Activated CD4-positive, alpha-beta T cell treated with anti-CD3 and anti-CD28 coated beads, Interleukin-2, amount 10 ng/mL, durations not matched to agents 7 days and 5 days (primary cell): Measurements from ENCODE around the gene RPAP3. TPM values are rescaled to one million over a fixed set of nuclear protein-coding genes. Genes with fewer than 3 reads are reported as not detected.

Experiments used
- CTCF ChIA-PET: fragments of 350-600 bp; sonication (Branson Sonifier 250); formaldehyde crosslinking; loops from one replicate; lab custom pipeline; 2021; ENCODE audit warnings: antibody characterized with exemption; lab: Charles Lee
- POLR2A ChIA-PET: fragments of 350-600 bp; sonication (Branson Sonifier 250); formaldehyde crosslinking; loops from one replicate; lab custom pipeline; 2021; ENCODE audit warnings: antibody characterized with exemption; lab: Charles Lee
- DNase-seq: peaks from one replicate; pipeline ENCODE4 v3.0.0-alpha.2; 2020
- H3K27ac Mint-ChIP-seq: one replicate; pipeline ENCODE4 v1.8.0; 2021; ENCODE audit warnings: mild to moderate bottlenecking, moderate library complexity, mixed read lengths
- H3K27me3 Mint-ChIP-seq: one replicate; pipeline ENCODE4 v1.8.0; 2021; ENCODE audit warnings: mixed read lengths
- H3K36me3 Mint-ChIP-seq: one replicate; pipeline ENCODE4 v1.8.0; 2021; ENCODE audit warnings: low read depth, mixed read lengths
- H3K4me1 Mint-ChIP-seq: one replicate; pipeline ENCODE4 v1.8.0; 2021; ENCODE audit warnings: mixed read lengths
- H3K4me3 Mint-ChIP-seq: one replicate; pipeline ENCODE4 v1.8.0; 2021; ENCODE audit warnings: mild to moderate bottlenecking, moderate library complexity, mixed read lengths
- H3K9me3 Mint-ChIP-seq: one replicate; pipeline ENCODE4 v1.8.0; 2021; ENCODE audit warnings: mixed read lengths
- total RNA-seq, 2 experiments: library from RNA; stranded (reverse); gene quantifications; one replicate each; pipeline ENCODE4 v1.2.3, GENCODE V29; 2021

RPAP3 gene
- total RNA-seq, 2 experiments from 2014 or later, result 40.3 to 42.9 TPM

DNA sequence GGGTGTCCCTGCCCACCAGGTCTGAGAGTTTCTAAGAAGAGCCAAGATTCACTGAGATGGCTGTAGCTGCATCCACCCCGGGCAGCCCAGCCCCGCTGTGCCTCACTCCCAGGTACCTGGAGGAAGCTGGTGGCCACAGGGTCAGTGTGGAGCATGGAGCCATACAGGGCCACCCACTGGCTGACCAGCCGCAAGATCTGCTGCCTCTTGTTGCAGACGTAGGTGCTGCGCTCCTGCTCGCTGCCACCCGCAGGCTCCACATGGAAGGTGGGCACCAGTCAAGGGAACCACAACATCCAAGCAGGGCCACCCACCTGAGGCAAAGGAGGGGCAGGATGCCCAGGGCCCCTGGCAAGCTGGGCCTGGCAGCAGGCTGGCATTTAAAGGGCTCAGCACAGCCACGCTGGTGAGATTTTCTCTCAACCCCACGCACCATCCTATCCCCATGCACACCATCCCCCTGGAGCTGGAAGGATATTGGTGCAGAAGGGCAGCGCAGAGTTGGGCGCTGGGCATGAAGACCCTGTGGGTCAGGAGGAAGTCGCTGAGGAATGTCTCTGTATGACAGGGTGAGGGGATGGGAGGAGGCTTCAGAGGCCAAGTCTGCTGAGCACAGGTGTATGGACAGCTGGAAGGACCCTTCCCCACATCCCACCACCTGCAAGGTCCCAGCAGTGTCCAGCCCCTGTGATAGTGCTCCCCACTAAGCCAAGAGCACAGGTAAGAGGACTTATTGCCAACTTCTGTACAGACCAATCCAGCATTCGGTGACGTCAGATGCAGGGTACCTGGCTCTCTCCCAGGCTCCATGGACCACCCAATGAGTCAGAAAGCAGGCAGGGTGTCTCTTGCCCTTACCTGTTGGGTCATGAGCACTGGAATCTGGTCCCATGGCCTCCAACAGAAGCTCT is 42.0 kb upstream of the RPAP3 start:
- no peak overlapping the region for H3K27ac Mint-ChIP-seq
- no peaks in the 10 kb centered on the region for H3K4me1 Mint-ChIP-seq
- ChIA-PET POLR2A (no interaction called here), CTCF (interaction anchor here (0.9 to 9.8 kb wide), 7 partner anchors 11 to 90 kb away, joined by 3 to 162 read pairs (median 4); partner anchors contain the start of gene RAPGEF3)
- peaks cover 8% of the 10 kb centered on the region for H3K27me3 Mint-ChIP-seq
- no peak for DNase-seq
- H3K4me3 Mint-ChIP-seq, result no peak overlapping the region
- no peaks in the 10 kb centered on the region for H3K9me3 Mint-ChIP-seq
- H3K36me3 Mint-ChIP-seq, result no peaks in the 10 kb centered on the region

DNA sequence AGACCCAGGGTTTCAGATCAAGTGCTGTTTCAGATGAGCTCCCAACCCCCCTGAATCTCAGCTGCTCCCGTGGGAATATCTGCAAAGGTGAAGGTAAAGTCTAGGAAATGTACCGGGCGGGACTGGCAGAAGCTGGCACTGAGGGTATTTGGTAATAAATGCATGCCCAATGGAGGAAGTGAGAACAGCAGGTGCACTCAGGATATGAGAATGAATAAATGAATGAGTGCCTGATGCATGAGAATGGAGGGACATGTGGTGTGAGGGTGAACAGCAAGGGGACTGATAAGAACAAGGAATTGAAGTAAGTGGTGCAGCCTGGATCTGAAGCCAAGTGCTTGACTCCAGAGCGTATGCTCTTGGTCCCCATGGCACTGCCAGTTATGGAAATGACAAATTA is 41.3 kb upstream of the RPAP3 start:
- Mint-ChIP-seq H3K9me3 (no peaks in the 10 kb centered on the region), H3K4me3 (no peak overlapping the region), H3K36me3 (no peaks in the 10 kb centered on the region), H3K27me3 (peaks cover 8% of the 10 kb centered on the region), H3K27ac (no peak overlapping the region), H3K4me1 (peaks cover 3% of the 10 kb centered on the region)
- ChIA-PET POLR2A (no interaction called here), CTCF (interaction anchor here (0.9 to 9.8 kb wide), 7 partner anchors 11 to 91 kb away, joined by 3 to 162 read pairs (median 5); partner anchors contain the start of gene RAPGEF3)
- DNase-seq, result no peak

DNA sequence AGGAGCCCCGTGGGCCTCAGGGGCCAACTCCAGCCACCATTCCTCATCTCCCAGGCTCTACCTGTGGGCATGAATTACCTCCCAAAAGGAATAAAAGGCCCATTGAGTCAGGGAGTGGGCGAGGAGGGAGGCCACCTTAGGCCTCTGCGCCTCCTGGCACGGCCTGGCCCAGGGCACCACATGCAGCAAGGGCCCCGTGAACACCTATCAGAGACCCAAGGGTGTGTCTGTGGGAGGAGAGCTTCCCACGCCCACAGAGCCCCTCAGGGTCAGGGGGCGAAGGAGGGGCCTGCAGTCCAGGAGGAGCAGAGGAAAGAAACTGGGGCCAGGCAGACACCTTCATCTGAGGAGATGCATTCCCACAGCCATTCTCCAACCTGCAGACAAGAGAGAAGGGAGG is 40.7 kb upstream of the RPAP3 start:
- no peaks in the 10 kb centered on the region for H3K36me3 Mint-ChIP-seq
- H3K4me3 Mint-ChIP-seq, result no peak overlapping the region
- H3K9me3 Mint-ChIP-seq, result no peaks in the 10 kb centered on the region
- H3K27me3 Mint-ChIP-seq, result peaks cover 8% of the 10 kb centered on the region
- DNase-seq, result no peak
- CTCF ChIA-PET, result interaction anchor here (0.9 to 9.8 kb wide), 7 partner anchors 10 to 91 kb away, joined by 3 to 162 read pairs (median 5); partner anchors contain the start of gene RAPGEF3
- no peak overlapping the region for H3K27ac Mint-ChIP-seq
- peaks cover 8% of the 10 kb centered on the region for H3K4me1 Mint-ChIP-seq
- POLR2A ChIA-PET, result no interaction called here

DNA sequence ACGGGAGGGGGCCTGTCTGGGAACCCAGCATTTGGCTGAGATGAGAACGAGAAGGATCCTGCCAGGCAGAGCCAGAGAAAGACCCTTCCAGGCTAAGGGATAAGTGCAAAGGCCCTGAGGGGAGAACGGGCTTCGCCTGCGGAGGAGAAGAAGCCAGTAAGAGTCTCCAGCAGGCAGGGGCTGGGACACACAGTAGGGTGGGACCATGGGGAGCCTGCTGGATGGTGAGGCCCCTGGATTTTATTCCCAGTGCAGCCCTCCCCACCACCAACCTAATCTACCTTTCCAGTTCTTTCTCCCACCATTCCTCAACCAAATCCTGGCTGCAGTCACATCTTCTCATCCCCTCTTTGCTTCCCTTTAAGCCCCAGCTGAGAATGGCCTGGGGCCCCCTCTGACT is 40.2 kb upstream of the RPAP3 start:
- POLR2A ChIA-PET, result no interaction called here
- Mint-ChIP-seq H3K27me3 (peaks cover 8% of the 10 kb centered on the region), H3K36me3 (no peaks in the 10 kb centered on the region), H3K4me1 (peaks cover 13% of the 10 kb centered on the region), H3K27ac (no peak overlapping the region), H3K9me3 (no peaks in the 10 kb centered on the region), H3K4me3 (no peak overlapping the region)
- CTCF ChIA-PET, result interaction anchor here (1.4 to 9.8 kb wide), 2 partner anchors 13 to 33 kb away, joined by 6 to 162 read pairs; partner anchors contain the start of gene RAPGEF3
- DNase-seq, result no peak

DNA sequence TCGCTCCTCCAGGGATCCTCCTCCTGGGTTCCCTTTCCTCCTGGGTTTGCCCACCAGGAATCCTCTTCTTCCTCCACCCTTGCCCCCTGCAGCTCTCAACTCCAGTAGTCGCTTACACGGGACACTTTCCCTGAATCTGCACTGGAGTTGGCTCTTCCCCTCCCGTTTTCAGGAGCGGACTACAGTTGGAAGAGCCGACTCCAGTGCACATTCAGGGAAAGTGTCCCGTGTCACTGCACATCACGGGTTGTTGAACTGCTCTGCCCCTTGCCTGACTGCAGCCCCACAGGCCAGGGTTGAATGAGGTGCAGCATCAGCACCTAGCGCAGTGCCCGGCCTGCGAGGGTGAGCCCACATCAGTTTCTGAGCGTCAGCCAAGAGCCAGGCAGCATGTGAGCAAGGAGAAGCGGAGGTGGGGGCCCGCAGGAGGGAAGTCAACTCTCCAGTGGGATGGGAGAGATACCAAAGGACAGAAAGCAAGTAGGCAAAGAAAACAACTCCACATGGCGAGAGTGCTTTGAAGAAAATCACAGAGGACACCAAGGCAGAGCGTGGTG is 39.7 kb upstream of the RPAP3 start:
- Mint-ChIP-seq H3K27me3 (peaks cover 8% of the 10 kb centered on the region), H3K9me3 (no peaks in the 10 kb centered on the region), H3K4me1 (peaks cover 16% of the 10 kb centered on the region), H3K4me3 (no peak overlapping the region), H3K27ac (no peak overlapping the region), H3K36me3 (no peaks in the 10 kb centered on the region)
- no peak for DNase-seq
- CTCF ChIA-PET, result interaction anchor here (1.4 to 9.8 kb wide), 6 partner anchors 13 to 125 kb away, joined by 3 to 162 read pairs (median 38); partner anchors contain the start of genes ENDOU and RAPGEF3
- POLR2A ChIA-PET, result no interaction called here

DNA sequence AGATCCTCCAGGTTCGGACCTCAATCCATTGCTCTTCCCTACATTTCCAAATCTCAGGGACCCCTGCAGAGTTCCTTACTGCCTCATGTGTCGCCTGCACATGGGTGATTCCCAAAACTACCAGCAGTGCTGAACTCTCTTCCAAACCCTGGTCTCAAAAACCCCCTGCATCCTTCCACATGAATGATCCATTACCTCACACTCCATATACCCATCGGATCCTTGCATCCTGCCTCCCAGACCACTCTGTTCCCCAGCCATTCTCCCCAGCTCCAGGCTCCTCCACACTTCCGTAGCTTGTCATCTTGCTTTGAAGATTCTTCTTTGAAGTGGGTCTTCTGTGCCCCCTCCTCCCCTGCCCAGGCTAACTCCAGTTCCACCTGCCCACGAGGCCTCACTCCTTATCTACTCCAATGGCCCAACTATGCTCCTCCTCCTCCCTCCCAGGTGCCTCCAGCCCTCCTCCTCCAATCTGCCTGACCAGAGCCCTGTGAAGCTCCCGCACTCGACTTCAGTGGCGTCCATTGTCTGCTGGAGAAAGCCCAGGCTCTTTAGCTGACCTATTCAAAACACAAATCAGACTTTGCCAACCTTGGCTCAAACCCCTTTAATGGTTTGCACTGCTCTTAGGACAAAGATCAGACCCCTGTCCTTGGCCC is 39.1 kb upstream of the RPAP3 start:
- Mint-ChIP-seq H3K27ac (no peak overlapping the region), H3K27me3 (peaks cover 8% of the 10 kb centered on the region), H3K4me1 (peaks cover 16% of the 10 kb centered on the region), H3K9me3 (no peaks in the 10 kb centered on the region), H3K36me3 (no peaks in the 10 kb centered on the region), H3K4me3 (no peak overlapping the region)
- ChIA-PET CTCF (interaction anchor here (0.6 to 9.8 kb wide), 16 partner anchors 7 to 952 kb away, joined by 3 to 162 read pairs (median 7); partner anchors contain the start of genes ENDOU and RAPGEF3), POLR2A (no interaction called here)
- no peak for DNase-seq

DNA sequence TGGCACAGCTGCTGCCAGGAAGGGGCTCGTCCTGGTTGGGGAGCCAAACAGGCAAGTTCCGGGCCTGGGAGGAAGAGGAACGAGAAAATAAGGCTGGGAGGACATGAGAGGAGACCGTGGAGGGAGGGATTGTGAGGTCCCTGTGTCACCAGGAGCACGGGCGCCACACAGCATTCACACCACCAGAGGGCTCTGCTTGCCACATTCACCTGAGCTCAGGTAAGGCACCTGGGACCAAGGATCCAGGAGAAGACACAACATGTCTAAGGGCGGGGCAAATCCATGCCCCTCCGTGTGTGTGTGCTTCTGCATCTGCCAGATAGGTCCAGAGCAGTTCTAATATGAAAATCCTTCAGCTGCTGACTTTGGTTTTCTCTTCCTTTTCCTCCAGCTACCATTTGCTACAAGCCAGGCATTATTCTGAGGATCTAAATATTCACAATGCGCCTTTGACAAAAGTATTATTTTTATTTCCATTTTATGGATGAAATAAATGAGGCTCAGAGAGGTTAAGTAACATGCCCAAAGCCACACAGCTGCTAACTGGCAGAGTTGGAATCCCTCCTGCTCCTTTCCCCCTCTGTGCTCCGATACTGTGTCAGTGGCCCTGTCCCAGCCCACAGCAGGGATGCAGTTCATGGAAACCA is 38.3 kb upstream of the RPAP3 start:
- H3K9me3 Mint-ChIP-seq, result no peaks in the 10 kb centered on the region
- POLR2A ChIA-PET, result no interaction called here
- no peaks in the 10 kb centered on the region for H3K36me3 Mint-ChIP-seq
- H3K4me1 Mint-ChIP-seq, result peaks cover 17% of the 10 kb centered on the region
- no peak overlapping the region for H3K27ac Mint-ChIP-seq
- H3K4me3 Mint-ChIP-seq, result no peak overlapping the region
- peaks cover 8% of the 10 kb centered on the region for H3K27me3 Mint-ChIP-seq
- CTCF ChIA-PET, result interaction anchor here (0.8 to 9.8 kb wide), 17 partner anchors 8 to 126 kb away, joined by 3 to 162 read pairs (median 7); partner anchors contain the start of genes ENDOU and RAPGEF3
- DNase-seq, result peak; percentile 60

DNA sequence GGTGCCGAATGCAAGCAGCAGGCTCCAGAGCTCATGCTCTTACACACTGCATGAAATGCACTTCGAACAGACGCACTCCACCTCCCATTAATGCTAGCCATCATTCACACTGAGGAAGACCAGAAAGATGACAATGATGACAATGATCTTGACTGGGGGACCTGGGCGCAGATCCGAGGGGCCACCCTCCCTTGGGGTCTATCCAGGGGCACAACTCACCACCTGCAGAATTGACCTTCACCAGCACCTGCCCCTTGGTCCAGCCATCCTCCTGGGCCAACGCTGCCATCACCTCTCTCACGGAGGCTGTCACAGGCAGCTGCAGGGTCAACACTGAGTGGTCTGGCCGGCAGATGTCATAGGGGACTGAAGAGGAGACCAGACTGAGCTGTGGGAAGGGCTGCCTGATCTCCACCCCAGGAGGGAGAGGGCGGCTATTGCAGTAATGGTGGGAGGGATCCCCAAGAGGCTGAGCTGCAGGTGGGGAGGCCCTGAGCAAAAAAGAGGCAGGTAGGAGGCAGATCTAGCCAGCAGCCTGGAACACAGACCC is 37.6 kb upstream of the RPAP3 start:
- no peak overlapping the region for H3K4me3 Mint-ChIP-seq
- peaks cover 8% of the 10 kb centered on the region for H3K27me3 Mint-ChIP-seq
- ChIA-PET POLR2A (no interaction called here), CTCF (interaction anchor here (0.7 to 9.8 kb wide), 23 partner anchors 9 to 454 kb away, joined by 3 to 162 read pairs (median 9); partner anchors contain the start of genes ENDOU and RAPGEF3)
- H3K27ac Mint-ChIP-seq, result no peak overlapping the region
- no peak for DNase-seq
- H3K36me3 Mint-ChIP-seq, result no peaks in the 10 kb centered on the region
- peaks cover 17% of the 10 kb centered on the region for H3K4me1 Mint-ChIP-seq
- no peaks in the 10 kb centered on the region for H3K9me3 Mint-ChIP-seq

DNA sequence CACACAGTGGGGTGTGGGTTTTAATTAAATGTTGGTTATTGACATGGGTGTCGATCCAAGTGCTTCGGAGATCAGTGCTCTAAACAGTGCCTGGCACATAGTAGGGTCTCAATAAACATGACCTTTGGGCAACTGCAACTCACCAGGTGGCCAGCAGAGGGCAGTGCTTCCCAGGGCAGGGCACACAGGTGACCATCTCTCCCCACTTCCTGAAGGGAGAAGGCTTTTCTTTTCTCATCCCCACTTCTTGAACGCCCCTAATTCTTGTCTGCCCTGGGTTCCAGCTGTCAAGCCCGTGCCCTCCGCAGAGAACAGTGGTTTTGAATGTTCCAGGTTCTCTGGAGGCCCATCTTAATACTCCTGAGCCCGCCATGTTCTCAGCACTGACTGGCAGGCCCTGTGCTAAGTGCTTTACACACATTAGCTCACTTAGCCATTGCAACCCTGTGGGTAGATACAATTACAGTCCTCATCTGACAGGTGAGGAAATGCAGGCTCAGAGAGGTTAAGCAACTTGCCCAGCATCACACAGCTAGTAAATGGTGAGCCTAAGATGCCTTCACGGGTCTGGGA is 36.5 kb upstream of the RPAP3 start:
- Mint-ChIP-seq H3K4me3 (no peak overlapping the region), H3K36me3 (no peaks in the 10 kb centered on the region), H3K27me3 (peaks cover 8% of the 10 kb centered on the region), H3K4me1 (peaks cover 17% of the 10 kb centered on the region), H3K9me3 (no peaks in the 10 kb centered on the region), H3K27ac (no peak overlapping the region)
- CTCF ChIA-PET, result interaction anchor here (0.7 to 9.8 kb wide), 31 partner anchors 9 to 455 kb away, joined by 3 to 162 read pairs (median 6); partner anchors contain the start of genes ASB8, ENDOU and RAPGEF3
- POLR2A ChIA-PET, result no interaction called here
- DNase-seq, result peak; percentile 80

DNA sequence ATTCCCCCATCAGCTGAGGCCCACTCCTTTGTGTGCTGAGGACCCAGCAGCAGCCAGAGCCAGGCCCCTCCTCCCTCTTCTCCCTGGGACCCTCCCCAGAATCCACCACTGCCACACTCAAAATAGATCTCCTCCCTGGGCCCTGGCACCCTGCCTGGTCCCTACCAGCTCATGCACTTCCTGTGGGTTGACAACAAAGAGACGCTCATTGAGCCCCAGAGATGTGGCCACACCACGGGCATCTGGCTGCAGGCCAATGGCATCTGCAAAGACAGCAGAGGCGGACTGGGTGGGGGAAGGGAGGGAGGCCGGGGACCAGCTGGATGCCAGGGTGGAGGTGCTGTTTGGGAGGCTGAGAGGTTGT is 35.5 kb upstream of the RPAP3 start:
- Mint-ChIP-seq H3K4me3 (peak overlapping the region; percentile 8), H3K36me3 (no peaks in the 10 kb centered on the region), H3K4me1 (peaks cover 17% of the 10 kb centered on the region), H3K27me3 (peaks cover 8% of the 10 kb centered on the region), H3K9me3 (no peaks in the 10 kb centered on the region), H3K27ac (no peak overlapping the region)
- peak; percentile 61 for DNase-seq
- POLR2A ChIA-PET, result interaction anchor here (1.1 kb wide), 1 partner anchor 100 kb away, joined by 4 read pairs; no protein-coding TSS in a partner anchor
- CTCF ChIA-PET, result interaction anchor here (0.7 to 9.8 kb wide), 27 partner anchors 8 to 416 kb away, joined by 3 to 162 read pairs (median 6); partner anchors contain the start of genes ASB8, ENDOU and RAPGEF3

DNA sequence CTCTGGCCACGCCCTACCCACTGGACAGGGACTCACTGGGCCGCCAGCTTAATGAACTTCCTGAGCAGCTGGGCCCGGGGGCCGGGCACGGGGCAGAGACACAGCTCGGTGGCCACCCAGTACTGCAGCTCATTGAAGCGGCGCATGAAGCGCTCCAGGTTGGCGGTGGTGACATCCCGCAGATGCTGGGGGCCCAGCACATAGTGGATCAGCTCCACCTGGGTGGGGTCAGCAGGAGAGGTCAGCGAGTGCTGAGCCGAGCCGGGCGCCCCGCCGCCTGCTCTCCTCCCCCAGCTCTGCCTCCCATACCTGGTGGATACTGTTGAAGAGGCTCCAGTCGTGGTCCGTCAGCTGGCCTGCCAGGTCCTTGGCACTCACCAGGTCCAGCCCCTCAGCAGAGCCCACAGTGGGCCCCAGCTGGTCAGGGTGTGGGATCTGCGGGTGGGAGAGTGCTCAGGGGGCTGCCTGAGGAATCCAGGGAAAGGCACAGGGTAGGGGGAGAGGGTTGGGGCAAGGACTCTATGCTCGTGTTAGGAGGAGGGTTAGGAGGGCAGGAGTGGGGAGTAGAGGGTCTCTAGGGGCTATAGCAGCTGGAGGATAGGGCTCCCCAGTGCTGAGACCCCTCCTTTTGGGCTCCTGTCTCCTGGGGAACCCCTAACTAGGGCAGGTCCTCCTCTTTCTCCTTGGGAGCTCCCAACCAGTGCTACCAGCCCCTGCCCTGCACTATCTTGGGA is 34.9 kb upstream of the RPAP3 start:
- H3K27ac Mint-ChIP-seq, result no peak overlapping the region
- ChIA-PET CTCF (interaction anchor here (0.8 to 9.8 kb wide), 22 partner anchors 8 to 417 kb away, joined by 3 to 162 read pairs (median 8); partner anchors contain the start of genes ASB8, ENDOU and RAPGEF3), POLR2A (interaction anchor here (0.6 to 1.1 kb wide), 2 partner anchors 100 to 107 kb away, joined by 3 to 4 read pairs; no protein-coding TSS in a partner anchor)
- H3K4me1 Mint-ChIP-seq, result peaks cover 17% of the 10 kb centered on the region
- no peaks in the 10 kb centered on the region for H3K9me3 Mint-ChIP-seq
- peak overlapping the region; percentile 8 for H3K4me3 Mint-ChIP-seq
- peaks cover 8% of the 10 kb centered on the region for H3K27me3 Mint-ChIP-seq
- H3K36me3 Mint-ChIP-seq, result no peaks in the 10 kb centered on the region
- DNase-seq, result no peak
